GM12878 (cell line): ENCODE results near the gene PGM3. TPM values are rescaled to one million over a fixed set of nuclear protein-coding genes. Genes with fewer than 3 reads are reported as not detected.

Source experiments
- EP300 ChIP-seq, 2 experiments: fragments of 150-350 bp in 1 of 2; IDR thresholded peaks; 2 replicates each; pipeline ENCODE4 v1.6.1; 2011 to 2012; ENCODE audit warnings: low read depth in 2 of 2, low read length in 2 of 2, borderline replicate concordance in 1 of 2, improper control_type of control experiment in 1 of 2, inconsistent platforms in 1 of 2; ENCODE audit not compliant: control insufficient read depth in 1 of 2
- GABPA ChIP-seq: IDR thresholded peaks from 2 replicates; pipeline ENCODE4 v1.6.1; 2014; ENCODE audit warnings: antibody characterized with exemption, low read depth, mild to moderate bottlenecking, inconsistent platforms
- HDGF ChIP-seq: fragments of 450-650 bp; IDR thresholded peaks from 2 replicates; pipeline ENCODE4 v1.6.1; 2016; ENCODE audit warnings: antibody characterized with exemption
- NBN ChIP-seq: fragments of 450-650 bp; IDR thresholded peaks from 2 replicates; pipeline ENCODE4 v1.6.1; 2016
- NR2F1 ChIP-seq: fragments of 450-650 bp; conservative IDR thresholded peaks from 2 replicates; pipeline ENCODE4 v1.6.1; 2017; ENCODE audit warnings: mild to moderate bottlenecking
- PAX5 ChIP-seq: IDR thresholded peaks from 2 replicates; pipeline ENCODE4 v1.6.1; 2011; ENCODE audit warnings: low read depth, low read length, borderline replicate concordance
- PML ChIP-seq: IDR thresholded peaks from 2 replicates; pipeline ENCODE4 v1.6.1; 2012; ENCODE audit warnings: low read length, inconsistent platforms
- POLR2A ChIP-seq: IDR thresholded peaks from 2 replicates; pipeline ENCODE4 v1.6.1; 2011; ENCODE audit warnings: low read depth, mild to moderate bottlenecking, low read length
- RELA ChIP-seq: fragments of 450-650 bp; IDR thresholded peaks from 2 replicates; pipeline ENCODE4 v1.8.0; 2014; ENCODE audit warnings: borderline replicate concordance; ENCODE audit not compliant: partially characterized antibody
- RFX5 ChIP-seq: IDR thresholded peaks from 2 replicates; pipeline ENCODE4 v1.6.1; 2011; ENCODE audit warnings: low read depth, low read length, improper control_type of control experiment
- SMARCA5 ChIP-seq: fragments of 450-650 bp; IDR thresholded peaks from 2 replicates; pipeline ENCODE4 v1.6.1; 2017; ENCODE audit warnings: mild to moderate bottlenecking
- SREBF2 ChIP-seq: IDR thresholded peaks from 2 replicates; pipeline ENCODE4 v1.6.1; 2012; ENCODE audit warnings: mild to moderate bottlenecking, low read length
- YY1 ChIP-seq: IDR thresholded peaks from 2 replicates; pipeline ENCODE4 v1.6.1; 2011; ENCODE audit warnings: low read depth, mild to moderate bottlenecking, low read length
- polyA plus RNA-seq, 11 experiments: library from polyadenylated mRNA; depleted of rRNA in 4 of 11; unstranded in 6 of 11; stranded (reverse) in 5 of 11; fragments of >200 nt; fragmentation: Nextera tagmentation in 4 of 11; fragmentation: Illumina TruSeq in 1 of 11; extraction: Ambion mirVana in 4 of 11; extraction: Trizol in 1 of 11; gene quantifications; 1 replicate in 1 of 11; 2 replicates in 10 of 11; pipeline versions ENCODE4 v1.2.1 to v1.2.3, GENCODE V29; 2011 to 2016; ENCODE audit warnings: inconsistent platforms in 2 of 11, missing spikeins in 2 of 11, low read depth in 1 of 11
- total RNA-seq, 4 experiments: library from RNA; depleted of rRNA in 3 of 4; stranded (reverse); fragments of >200 nt in 3 of 4; fragmentation: Illumina TruSeq in 1 of 4; extraction: Trizol in 1 of 4; gene quantifications; 2 replicates each; pipeline versions ENCODE4 v1.2.1 to v1.2.3, GENCODE V29; 2013 to 2021
- TF ChIP-seq, protein P1 (sequence below): IDR thresholded peaks from 2 replicates; pipeline ENCODE4 v1.6.1; 2011; ENCODE audit warnings: borderline replicate concordance, low read depth, mild to moderate bottlenecking, moderate library complexity, mixed read lengths, low read length; ENCODE audit not compliant: insufficient read depth; ENCODE audit errors: extremely low read length
- TF ChIP-seq, protein P2 (sequence below): fragments of 150-350 bp; IDR thresholded peaks from 2 replicates; pipeline ENCODE4 v1.6.1; 2014; ENCODE audit warnings: mild to moderate bottlenecking, low read depth, low read length
- TF ChIP-seq, protein P3 (sequence below): fragments of 450-650 bp; IDR thresholded peaks from 2 replicates; pipeline ENCODE4 v1.6.1; 2017; ENCODE audit warnings: mild to moderate bottlenecking
- TF ChIP-seq, protein P4 (sequence below): fragments of 450-650 bp; IDR thresholded peaks from 2 replicates; pipeline ENCODE4 v1.6.1; 2016; ENCODE audit warnings: mild to moderate bottlenecking
- TF ChIP-seq, protein P5 (sequence below): fragments of 450-650 bp; IDR thresholded peaks from 2 replicates; pipeline ENCODE4 v1.6.1; 2017; ENCODE audit warnings: antibody characterized with exemption, mild to moderate bottlenecking, moderate library complexity
- TF ChIP-seq, protein P6 (sequence below): fragments of 450-650 bp; IDR thresholded peaks from 2 replicates; pipeline ENCODE4 v1.6.1; 2014; ENCODE audit warnings: mild to moderate bottlenecking
- TF ChIP-seq, protein P7 (sequence below): IDR thresholded peaks from 2 replicates; pipeline ENCODE4 v1.6.1; 2012; ENCODE audit warnings: low read depth, low read length, improper control_type of control experiment

The PGM3 gene
- total and polyA plus RNA-seq, 10 of the 15 experiments (the other 5 are each of a cell fraction or from before 2014, with no cell fraction given), result 13.0 to 36.0 (median 24.6) TPM

DNA sequence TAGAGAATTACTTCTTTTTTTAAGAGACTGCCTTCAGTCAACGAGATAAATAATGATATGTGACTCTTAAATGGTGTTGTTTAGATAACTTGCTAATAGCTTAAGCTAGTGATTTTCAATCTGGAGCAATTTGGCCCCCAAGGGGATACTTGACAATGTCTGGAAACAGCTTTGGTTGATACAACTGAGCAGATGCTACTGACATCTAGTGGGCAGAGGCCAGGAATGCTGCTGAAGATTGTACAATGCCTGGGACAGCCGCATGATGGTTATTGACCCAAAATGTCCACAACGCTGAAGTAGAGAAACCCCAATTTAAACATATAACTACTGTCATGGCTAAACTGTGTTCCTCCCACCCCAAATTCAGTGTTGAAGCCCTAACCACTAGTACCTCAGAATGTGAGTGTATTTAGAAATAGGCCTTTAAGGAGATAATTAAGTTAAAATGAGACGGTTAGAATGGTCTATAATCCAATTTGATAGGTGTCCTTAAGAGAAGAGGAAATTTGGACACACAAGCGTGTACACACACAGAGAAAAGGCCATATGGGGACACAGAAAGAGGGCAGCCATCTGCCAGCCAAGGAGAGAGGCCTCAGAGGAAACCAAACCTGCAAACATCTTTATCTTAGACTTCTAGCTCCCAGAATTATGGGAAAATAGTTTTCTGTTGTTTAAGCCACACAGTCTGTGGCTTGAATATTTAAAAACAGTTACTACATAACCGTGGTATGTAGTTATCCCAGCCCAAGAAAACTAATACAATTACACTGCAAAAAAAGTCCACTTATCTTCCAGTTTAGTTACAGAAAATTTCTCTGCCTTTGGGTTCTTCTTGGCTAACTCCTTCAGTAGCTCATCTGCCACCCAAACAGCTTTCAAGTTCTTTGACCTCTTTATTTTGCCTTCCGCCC, 22.3 kb upstream of the PGM3 start (continued):
- TF ChIP-seq, protein P1, sequence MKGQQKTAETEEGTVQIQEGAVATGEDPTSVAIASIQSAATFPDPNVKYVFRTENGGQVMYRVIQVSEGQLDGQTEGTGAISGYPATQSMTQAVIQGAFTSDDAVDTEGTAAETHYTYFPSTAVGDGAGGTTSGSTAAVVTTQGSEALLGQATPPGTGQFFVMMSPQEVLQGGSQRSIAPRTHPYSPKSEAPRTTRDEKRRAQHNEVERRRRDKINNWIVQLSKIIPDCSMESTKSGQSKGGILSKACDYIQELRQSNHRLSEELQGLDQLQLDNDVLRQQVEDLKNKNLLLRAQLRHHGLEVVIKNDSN, result no peak
- no peak for TF ChIP-seq PML
- TF ChIP-seq, protein P2, sequence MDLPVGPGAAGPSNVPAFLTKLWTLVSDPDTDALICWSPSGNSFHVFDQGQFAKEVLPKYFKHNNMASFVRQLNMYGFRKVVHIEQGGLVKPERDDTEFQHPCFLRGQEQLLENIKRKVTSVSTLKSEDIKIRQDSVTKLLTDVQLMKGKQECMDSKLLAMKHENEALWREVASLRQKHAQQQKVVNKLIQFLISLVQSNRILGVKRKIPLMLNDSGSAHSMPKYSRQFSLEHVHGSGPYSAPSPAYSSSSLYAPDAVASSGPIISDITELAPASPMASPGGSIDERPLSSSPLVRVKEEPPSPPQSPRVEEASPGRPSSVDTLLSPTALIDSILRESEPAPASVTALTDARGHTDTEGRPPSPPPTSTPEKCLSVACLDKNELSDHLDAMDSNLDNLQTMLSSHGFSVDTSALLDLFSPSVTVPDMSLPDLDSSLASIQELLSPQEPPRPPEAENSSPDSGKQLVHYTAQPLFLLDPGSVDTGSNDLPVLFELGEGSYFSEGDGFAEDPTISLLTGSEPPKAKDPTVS, result no peak
- TF ChIP-seq SMARCA5, result peak; percentile 48; the same call in 1 of the 2 replicates
- TF ChIP-seq, protein P3, sequence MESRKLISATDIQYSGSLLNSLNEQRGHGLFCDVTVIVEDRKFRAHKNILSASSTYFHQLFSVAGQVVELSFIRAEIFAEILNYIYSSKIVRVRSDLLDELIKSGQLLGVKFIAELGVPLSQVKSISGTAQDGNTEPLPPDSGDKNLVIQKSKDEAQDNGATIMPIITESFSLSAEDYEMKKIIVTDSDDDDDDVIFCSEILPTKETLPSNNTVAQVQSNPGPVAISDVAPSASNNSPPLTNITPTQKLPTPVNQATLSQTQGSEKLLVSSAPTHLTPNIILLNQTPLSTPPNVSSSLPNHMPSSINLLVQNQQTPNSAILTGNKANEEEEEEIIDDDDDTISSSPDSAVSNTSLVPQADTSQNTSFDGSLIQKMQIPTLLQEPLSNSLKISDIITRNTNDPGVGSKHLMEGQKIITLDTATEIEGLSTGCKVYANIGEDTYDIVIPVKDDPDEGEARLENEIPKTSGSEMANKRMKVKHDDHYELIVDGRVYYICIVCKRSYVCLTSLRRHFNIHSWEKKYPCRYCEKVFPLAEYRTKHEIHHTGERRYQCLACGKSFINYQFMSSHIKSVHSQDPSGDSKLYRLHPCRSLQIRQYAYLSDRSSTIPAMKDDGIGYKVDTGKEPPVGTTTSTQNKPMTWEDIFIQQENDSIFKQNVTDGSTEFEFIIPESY, result no peak
- no peak for TF ChIP-seq HDGF
- TF ChIP-seq SREBF2, result no peak
- TF ChIP-seq, protein P4, sequence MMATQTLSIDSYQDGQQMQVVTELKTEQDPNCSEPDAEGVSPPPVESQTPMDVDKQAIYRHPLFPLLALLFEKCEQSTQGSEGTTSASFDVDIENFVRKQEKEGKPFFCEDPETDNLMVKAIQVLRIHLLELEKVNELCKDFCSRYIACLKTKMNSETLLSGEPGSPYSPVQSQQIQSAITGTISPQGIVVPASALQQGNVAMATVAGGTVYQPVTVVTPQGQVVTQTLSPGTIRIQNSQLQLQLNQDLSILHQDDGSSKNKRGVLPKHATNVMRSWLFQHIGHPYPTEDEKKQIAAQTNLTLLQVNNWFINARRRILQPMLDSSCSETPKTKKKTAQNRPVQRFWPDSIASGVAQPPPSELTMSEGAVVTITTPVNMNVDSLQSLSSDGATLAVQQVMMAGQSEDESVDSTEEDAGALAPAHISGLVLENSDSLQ, result no peak
- TF ChIP-seq RELA, result no peak
- TF ChIP-seq EP300 (IDR thresholded peaks at IDR 0.05; ENCODE audit: borderline replicate concordance in 1 of 2, control insufficient read depth in 1 of 2, low read depth in 2 of 2, low read length in 2 of 2), result no peak
- no peak for TF ChIP-seq GABPA
- TF ChIP-seq NBN, result 0 out of 2 replicates have a peak, but pooled peaks have one; percentile 32
- TF ChIP-seq, protein P5, sequence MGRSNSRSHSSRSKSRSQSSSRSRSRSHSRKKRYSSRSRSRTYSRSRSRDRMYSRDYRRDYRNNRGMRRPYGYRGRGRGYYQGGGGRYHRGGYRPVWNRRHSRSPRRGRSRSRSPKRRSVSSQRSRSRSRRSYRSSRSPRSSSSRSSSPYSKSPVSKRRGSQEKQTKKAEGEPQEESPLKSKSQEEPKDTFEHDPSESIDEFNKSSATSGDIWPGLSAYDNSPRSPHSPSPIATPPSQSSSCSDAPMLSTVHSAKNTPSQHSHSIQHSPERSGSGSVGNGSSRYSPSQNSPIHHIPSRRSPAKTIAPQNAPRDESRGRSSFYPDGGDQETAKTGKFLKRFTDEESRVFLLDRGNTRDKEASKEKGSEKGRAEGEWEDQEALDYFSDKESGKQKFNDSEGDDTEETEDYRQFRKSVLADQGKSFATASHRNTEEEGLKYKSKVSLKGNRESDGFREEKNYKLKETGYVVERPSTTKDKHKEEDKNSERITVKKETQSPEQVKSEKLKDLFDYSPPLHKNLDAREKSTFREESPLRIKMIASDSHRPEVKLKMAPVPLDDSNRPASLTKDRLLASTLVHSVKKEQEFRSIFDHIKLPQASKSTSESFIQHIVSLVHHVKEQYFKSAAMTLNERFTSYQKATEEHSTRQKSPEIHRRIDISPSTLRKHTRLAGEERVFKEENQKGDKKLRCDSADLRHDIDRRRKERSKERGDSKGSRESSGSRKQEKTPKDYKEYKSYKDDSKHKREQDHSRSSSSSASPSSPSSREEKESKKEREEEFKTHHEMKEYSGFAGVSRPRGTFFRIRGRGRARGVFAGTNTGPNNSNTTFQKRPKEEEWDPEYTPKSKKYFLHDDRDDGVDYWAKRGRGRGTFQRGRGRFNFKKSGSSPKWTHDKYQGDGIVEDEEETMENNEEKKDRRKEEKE, result no peak
- no peak for TF ChIP-seq RFX5
- TF ChIP-seq, protein P6, sequence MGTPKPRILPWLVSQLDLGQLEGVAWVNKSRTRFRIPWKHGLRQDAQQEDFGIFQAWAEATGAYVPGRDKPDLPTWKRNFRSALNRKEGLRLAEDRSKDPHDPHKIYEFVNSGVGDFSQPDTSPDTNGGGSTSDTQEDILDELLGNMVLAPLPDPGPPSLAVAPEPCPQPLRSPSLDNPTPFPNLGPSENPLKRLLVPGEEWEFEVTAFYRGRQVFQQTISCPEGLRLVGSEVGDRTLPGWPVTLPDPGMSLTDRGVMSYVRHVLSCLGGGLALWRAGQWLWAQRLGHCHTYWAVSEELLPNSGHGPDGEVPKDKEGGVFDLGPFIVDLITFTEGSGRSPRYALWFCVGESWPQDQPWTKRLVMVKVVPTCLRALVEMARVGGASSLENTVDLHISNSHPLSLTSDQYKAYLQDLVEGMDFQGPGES, result no peak
- TF ChIP-seq, protein P7, sequence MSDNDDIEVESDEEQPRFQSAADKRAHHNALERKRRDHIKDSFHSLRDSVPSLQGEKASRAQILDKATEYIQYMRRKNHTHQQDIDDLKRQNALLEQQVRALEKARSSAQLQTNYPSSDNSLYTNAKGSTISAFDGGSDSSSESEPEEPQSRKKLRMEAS, result no peak
- no peak for TF ChIP-seq NR2F1
- TF ChIP-seq YY1, result peak; percentile 83; the same call in 1 of the 2 replicates
- no peak for TF ChIP-seq POLR2A
- TF ChIP-seq PAX5, result no peak
